K562 (cell line): ENCODE results near the gene RHAG. TPM values are rescaled to one million over a fixed set of nuclear protein-coding genes. Genes with fewer than 3 reads are reported as not detected.
A peak's percentile ranks its signal among the peaks of the same experiment; 100 is the strongest.

Source experiments
- BRF1 ChIP-seq: IDR thresholded peaks from 3 replicates; pipeline ENCODE4 v1.6.1; 2011; ENCODE audit warnings: borderline replicate concordance, mild to moderate bottlenecking; ENCODE audit not compliant: insufficient read length; ENCODE audit errors: extremely low read depth
- DNMT1 ChIP-seq: fragments of 450-650 bp; IDR thresholded peaks from 2 replicates; pipeline ENCODE4 v1.6.1; 2016; ENCODE audit warnings: antibody characterized with exemption, mild to moderate bottlenecking
- HMGXB4 ChIP-seq: sonication (generic); formaldehyde crosslinking; IDR thresholded peaks from 2 replicates; pipeline ENCODE4 v1.8.1; 2023; ENCODE audit warnings: mild to moderate bottlenecking, missing genetic modification reagents
- KDM4B ChIP-seq, 2 experiments: fragments of 450-650 bp in 1 of 2; sonication (generic) in 1 of 2; IDR thresholded peaks; 2 replicates each; pipeline ENCODE4 v1.6.1; 2016 to 2017; ENCODE audit warnings: borderline replicate concordance in 2 of 2, antibody characterized with exemption in 1 of 2, low read depth in 1 of 2, mild to moderate bottlenecking in 1 of 2
- MBD2 ChIP-seq: sonication (generic); IDR thresholded peaks from 2 replicates; pipeline ENCODE4 v1.6.1; 2016; ENCODE audit warnings: low read depth, borderline replicate concordance
- MECOM ChIP-seq: fragments of 250-450 bp; sonication (Bioruptor Pico); IDR thresholded peaks from 2 replicates; pipeline ENCODE4 v1.8.0; 2022; ENCODE audit warnings: inconsistent platforms
- POLR2H ChIP-seq: IDR thresholded peaks from 2 replicates; pipeline ENCODE4 v1.6.1; 2016; ENCODE audit warnings: missing genetic modification characterization, low read depth, mild to moderate bottlenecking, control low read depth, missing compliant biosample characterization, moderate library complexity
- RAD51 ChIP-seq: fragments of 450-650 bp; IDR thresholded peaks from 2 replicates; pipeline ENCODE4 v1.7.1; 2016; ENCODE audit warnings: low read depth, mild to moderate bottlenecking, borderline replicate concordance
- SAFB2 ChIP-seq: fragments of 200-400 bp; formaldehyde crosslinking; IDR thresholded peaks from 2 replicates; pipeline ENCODE4 v1.6.1; 2018; ENCODE audit warnings: borderline replicate concordance, low read length, low read depth, moderate library complexity; ENCODE audit not compliant: severe bottlenecking
- SETDB1 ChIP-seq: IDR thresholded peaks from one replicate; pipeline ENCODE4 v1.6.1; 2012; ENCODE audit warnings: low read length, control low read depth, inconsistent platforms
- SREBF1 ChIP-seq: fragments of 150-350 bp; IDR thresholded peaks from 2 replicates; pipeline ENCODE4 v1.6.1; 2014; ENCODE audit warnings: antibody characterized with exemption, low read depth, low read length, borderline replicate concordance
- UBTF ChIP-seq, 2 experiments: IDR thresholded peaks; 2 replicates each; pipeline ENCODE4 v1.6.1; 2012; ENCODE audit warnings: improper control_type of control experiment in 2 of 2, low read depth in 2 of 2, low read length in 2 of 2, borderline replicate concordance in 1 of 2
- ZNF253 ChIP-seq: fragments of 250-450 bp; sonication (Bioruptor Pico); conservative IDR thresholded peaks from 2 replicates; pipeline ENCODE4 v1.6.1; 2021; ENCODE audit warnings: mild to moderate bottlenecking
- ZNF318 ChIP-seq, 2 experiments: fragments of 450-650 bp; IDR thresholded peaks; 2 replicates each; pipeline ENCODE4 v1.6.1; 2016; ENCODE audit warnings: mild to moderate bottlenecking in 2 of 2, borderline replicate concordance in 1 of 2, low read depth in 1 of 2, moderate library complexity in 1 of 2
- ZNF57 ChIP-seq: fragments of 450-650 bp; formaldehyde crosslinking; IDR thresholded peaks from 2 replicates; pipeline ENCODE4 v1.4.0; 2020; ENCODE audit warnings: mild to moderate bottlenecking, moderate library complexity
- polyA plus RNA-seq, 8 experiments: library from polyadenylated mRNA; depleted of rRNA in 4 of 8; stranded (reverse) in 5 of 8; unstranded in 3 of 8; fragments of >200 nt; fragmentation: Nextera tagmentation in 2 of 8; fragmentation: Illumina TruSeq in 1 of 8; extraction: Ambion mirVana in 2 of 8; extraction: Trizol in 1 of 8; gene quantifications; 2 replicates each; pipeline versions ENCODE4 v1.2.1 to v1.2.3, GENCODE V29; 2011 to 2014; ENCODE audit warnings: inconsistent platforms in 1 of 8, missing spikeins in 1 of 8
- total RNA-seq, 7 experiments: library from RNA; depleted of rRNA in 6 of 7; stranded (reverse); fragments of >200 nt in 6 of 7; fragmentation: Illumina TruSeq in 2 of 7; extraction: Trizol in 2 of 7; gene quantifications; 2 replicates each; pipeline versions ENCODE4 v1.2.1 to v1.2.3, GENCODE V29; 2011 to 2021; ENCODE audit warnings: low replicate concordance in 1 of 7

The RHAG gene
- total and polyA plus RNA-seq, 9 of the 15 experiments (the other 6 are each of a cell fraction or from before 2014, with no cell fraction given): 290 to 1,202 (median 505) TPM

GRCh38 chr6:49636713-49637349, at the start of gene RHAG (continued):
- TF ChIP-seq ZNF318 (IDR thresholded peaks at IDR 0.05; ENCODE audit: borderline replicate concordance in 1 of 2, low read depth in 1 of 2): no peak
- TF ChIP-seq ZNF253 (CRISPR knock-in tag): no peak
- no peak for TF ChIP-seq KDM4B (IDR thresholded peaks at IDR 0.05; ENCODE audit: borderline replicate concordance in 2 of 2, low read depth in 1 of 2)
- no peak for TF ChIP-seq SAFB2
- peak in 1 of 2 experiments; percentile 36; a peak in 1 of 4 replicates for TF ChIP-seq UBTF (IDR thresholded peaks at IDR 0.05; ENCODE audit: borderline replicate concordance in 1 of 2, low read depth in 2 of 2, low read length in 2 of 2)
- TF ChIP-seq POLR2H (tag): peak; percentile 91
- no peak for TF ChIP-seq BRF1
- peak; percentile 67 for TF ChIP-seq MECOM (CRISPR knock-in tag)
- no peak for TF ChIP-seq SETDB1
- TF ChIP-seq HMGXB4: no peak
- TF ChIP-seq RAD51: 0 out of 2 replicates have a peak, but pooled peaks have one; percentile 16
- peak; percentile 62 for TF ChIP-seq MBD2
- no peak for TF ChIP-seq ZNF57 (CRISPR knock-in tag)
- no peak for TF ChIP-seq DNMT1
- no peak for TF ChIP-seq SREBF1
